Uterus (tissue), 2 donors: Measurements from ENCODE around the gene SURF4.

Source experiments
- CTCF ChIP-seq, 4 experiments: fragments of 200-600 bp in 2 of 4; fragments of 450-650 bp in 2 of 4; sonication (generic) in 2 of 4; IDR thresholded peaks; one replicate each; pipeline ENCODE4 v1.5.1; 2016 to 2019; ENCODE audit warnings: antibody characterized with exemption in 4 of 4, mild to moderate bottlenecking in 2 of 4, moderate library complexity in 1 of 4
- POLR2A ChIP-seq, 2 donors: fragments of 450-650 bp; IDR thresholded peaks; one replicate each; pipeline ENCODE4 v1.6.1; 2016; ENCODE audit warnings: antibody characterized with exemption in 2 of 2, mild to moderate bottlenecking in 1 of 2, moderate library complexity in 1 of 2

- no peak for TF ChIP-seq CTCF (IDR thresholded peaks at IDR 0.05)
- TF ChIP-seq POLR2A (IDR thresholded peaks at IDR 0.05) = no peak
Observed at GRCh38 chr9:133402689-133403088, 26.8 kb upstream of the SURF4 start.
